GM12878 (cell line): ENCODE measurements around the gene MRC2. TPM values are rescaled to one million over a fixed set of nuclear protein-coding genes. Genes with fewer than 3 reads are reported as not detected.

Experiments used
- ATAC-seq: fragments of 200-7000 bp; cut with Tn5 transposase; 3 replicates; pipeline ENCODE4 v1.9.1; 2020; ENCODE audit warnings: mild to moderate bottlenecking, moderate library complexity
- BruUV-seq: library from RNA; stranded (reverse); fragments of 400-500 nt; replicated peaks from 2 replicates; lab custom pipeline; 2021; lab: Mats Ljungman, UMichigan
- CTCF ChIA-PET: fragments of 300-600 bp; sonication (Branson Sonifier 250); formaldehyde crosslinking; extraction: SDS; loops from one replicate; lab custom pipeline; 2021; ENCODE audit warnings: inconsistent platforms; lab: Yijun Ruan, JAX
- POLR2A ChIA-PET: fragments of 350-600 bp; formaldehyde crosslinking; extraction: SDS; loops from one replicate; lab custom pipeline; 2021; ENCODE audit warnings: inconsistent platforms; lab: Charles Lee
- RAD21 ChIA-PET: fragments of 300-600 bp; sonication (Branson Sonifier 250); formaldehyde crosslinking; loops from one replicate; lab custom pipeline; 2023; ENCODE audit warnings: antibody characterized with exemption; ENCODE audit not compliant: unreplicated experiment; lab: Charles Lee
- SMC1A ChIA-PET: fragments of 300-600 bp; sonication (Branson Sonifier 250); formaldehyde crosslinking; loops from one replicate; lab custom pipeline; 2023; ENCODE audit not compliant: unreplicated experiment, uncharacterized antibody; lab: Charles Lee
- DNase-seq: peaks from one replicate; pipeline ENCODE4 v3.0.0-alpha.2; 2011; ENCODE audit warnings: low read depth, low spot score
- FAIRE-seq: peaks from 3 replicates; lab custom pipeline; 2011; peaks lifted over from hg19 to GRCh38; lab: Jason Lieb, UNC
- H2AFZ ChIP-seq: 2 replicates; pipeline ENCODE4 v1.6.0; 2011; ENCODE audit warnings: low read depth, low read length, control low read depth; ENCODE audit not compliant: control insufficient read depth
- H3K27ac ChIP-seq: 2 replicates; pipeline ENCODE4 v1.5.1; 2011; ENCODE audit warnings: control low read depth; ENCODE audit not compliant: control insufficient read depth, insufficient read depth
- H3K27me3 ChIP-seq, 2 experiments: replicated peaks in 1 of 2; 2 replicates each; pipeline versions ENCODE4 v1.6.0 to v1.6.1; 2011; ENCODE audit warnings: low read length in 1 of 2; ENCODE audit not compliant: control insufficient read depth in 2 of 2, insufficient read depth in 2 of 2
- H3K36me3 ChIP-seq, 2 experiments: 2 replicates each; pipeline ENCODE4 v1.5.1; 2011; ENCODE audit warnings: low read length in 1 of 2; ENCODE audit not compliant: control insufficient read depth in 2 of 2, insufficient read depth in 2 of 2
- H3K4me1 ChIP-seq: 2 replicates; pipeline ENCODE4 v1.6.1; 2011; ENCODE audit warnings: mild to moderate bottlenecking, low read length, moderate library complexity, mixed read lengths; ENCODE audit not compliant: control insufficient read depth, insufficient read depth
- H3K4me2 ChIP-seq: 2 replicates; pipeline ENCODE4 v1.6.0; 2011; ENCODE audit warnings: control low read depth; ENCODE audit not compliant: control insufficient read depth, insufficient read depth
- H3K4me3 ChIP-seq: fragments of 200-600 bp; sonication (generic); 2 replicates; pipeline ENCODE4 v1.5.1; 2016
- H3K79me2 ChIP-seq: 2 replicates; pipeline ENCODE4 v1.6.0; 2011; ENCODE audit warnings: low read length; ENCODE audit not compliant: control insufficient read depth, insufficient read depth
- H3K9ac ChIP-seq: 2 replicates; pipeline ENCODE4 v1.8.0; 2011; ENCODE audit warnings: low read length, control low read depth, mixed read lengths; ENCODE audit not compliant: control insufficient read depth, insufficient read depth
- H3K9me3 ChIP-seq: replicated peaks from 3 replicates; pipeline ENCODE4 v1.5.1; 2011; ENCODE audit warnings: mild to moderate bottlenecking, low read length; ENCODE audit not compliant: control insufficient read depth, insufficient read depth
- H4K20me1 ChIP-seq: 2 replicates; pipeline ENCODE4 v1.6.0; 2011; ENCODE audit not compliant: control insufficient read depth, insufficient read depth
- EGR1 ChIP-seq, 2 experiments: IDR thresholded peaks; 1 replicate in 1 of 2; 2 replicates in 1 of 2; pipeline ENCODE4 v1.6.1; 2011 to 2012; ENCODE audit warnings: low read depth in 2 of 2, low read length in 2 of 2, borderline replicate concordance in 1 of 2, mild to moderate bottlenecking in 1 of 2, moderate library complexity in 1 of 2
- JUNB ChIP-seq: IDR thresholded peaks from 2 replicates; pipeline ENCODE4 v1.6.1; 2016; ENCODE audit warnings: antibody characterized with exemption, mild to moderate bottlenecking
- PAX5 ChIP-seq: IDR thresholded peaks from 2 replicates; pipeline ENCODE4 v1.6.1; 2011; ENCODE audit warnings: low read depth, low read length, borderline replicate concordance
- WGBS: methylation state at CpG from one replicate; pipeline ENCODE4 v1.1.6; 2016; ENCODE audit warnings: low lambda C conversion rate; ENCODE audit not compliant: insufficient replicate concordance, insufficient coverage; ENCODE audit errors: missing lambda C conversion rate; 5-methylcytosine and 5-hydroxymethylcytosine counted together
- in situ Hi-C: fragments of 300-500 bp; cut with MboI; formaldehyde crosslinking; loops from 9 replicates; pipeline ENCODE4 v1.14.3; 2018; ENCODE audit warnings: mixed read lengths
- intact Hi-C: fragments of 100-400 bp; cut with micrococcal nuclease; formaldehyde crosslinking; loops from one replicate; pipeline ENCODE4 v1.14.2; 2022; ENCODE audit not compliant: unreplicated experiment
- polyA plus RNA-seq, 11 experiments: library from polyadenylated mRNA; depleted of rRNA in 4 of 11; unstranded in 6 of 11; stranded (reverse) in 5 of 11; fragments of >200 nt; fragmentation: Nextera tagmentation in 4 of 11; fragmentation: Illumina TruSeq in 1 of 11; extraction: Ambion mirVana in 4 of 11; extraction: Trizol in 1 of 11; gene quantifications; 1 replicate in 1 of 11; 2 replicates in 10 of 11; pipeline versions ENCODE4 v1.2.1 to v1.2.3, GENCODE V29; 2011 to 2016; ENCODE audit warnings: inconsistent platforms in 2 of 11, missing spikeins in 2 of 11, low read depth in 1 of 11
- total RNA-seq, 4 experiments: library from RNA; depleted of rRNA in 3 of 4; stranded (reverse); fragments of >200 nt in 3 of 4; fragmentation: Illumina TruSeq in 1 of 4; extraction: Trizol in 1 of 4; gene quantifications; 2 replicates each; pipeline versions ENCODE4 v1.2.1 to v1.2.3, GENCODE V29; 2013 to 2021
- TF ChIP-seq, protein P1 (sequence below): IDR thresholded peaks from 2 replicates; pipeline ENCODE4 v1.6.1; 2012; ENCODE audit warnings: improper control_type of control experiment, low read depth, low read length; ENCODE audit not compliant: insufficient replicate concordance

MRC2 gene
- total and polyA plus RNA-seq, 10 of the 15 experiments (the other 5 are each of a cell fraction or from before 2014, with no cell fraction given): 0.04 to 0.96 (median 0.30) TPM; not detected in 1

DNA sequence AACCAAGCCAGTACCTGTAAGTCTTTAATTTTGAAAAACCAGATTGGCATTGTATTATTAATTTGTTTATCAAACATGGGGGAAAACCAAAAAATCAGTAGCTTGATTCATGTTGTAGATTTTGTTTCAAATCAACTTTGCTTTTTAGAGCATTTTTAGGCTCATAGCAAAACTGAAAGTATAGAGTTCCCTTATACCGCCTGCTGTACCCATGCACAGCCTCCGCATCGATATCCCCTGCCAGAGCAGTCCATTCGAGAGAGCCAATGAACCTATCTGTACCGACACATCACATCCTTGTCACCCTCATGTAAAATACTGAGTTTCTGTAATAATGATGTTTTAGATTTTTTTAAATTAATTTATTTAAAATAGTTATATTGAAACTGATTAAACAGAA, 16.2 kb upstream of the MRC2 start:
- 0 out of 3 replicates have a peak, but pooled peaks of 1 of the 2 experiments have one; percentile 5 for TF ChIP-seq EGR1 (IDR thresholded peaks at IDR 0.05; ENCODE audit: borderline replicate concordance in 1 of 2, low read depth in 2 of 2, low read length in 2 of 2)
- TF ChIP-seq, protein P1, sequence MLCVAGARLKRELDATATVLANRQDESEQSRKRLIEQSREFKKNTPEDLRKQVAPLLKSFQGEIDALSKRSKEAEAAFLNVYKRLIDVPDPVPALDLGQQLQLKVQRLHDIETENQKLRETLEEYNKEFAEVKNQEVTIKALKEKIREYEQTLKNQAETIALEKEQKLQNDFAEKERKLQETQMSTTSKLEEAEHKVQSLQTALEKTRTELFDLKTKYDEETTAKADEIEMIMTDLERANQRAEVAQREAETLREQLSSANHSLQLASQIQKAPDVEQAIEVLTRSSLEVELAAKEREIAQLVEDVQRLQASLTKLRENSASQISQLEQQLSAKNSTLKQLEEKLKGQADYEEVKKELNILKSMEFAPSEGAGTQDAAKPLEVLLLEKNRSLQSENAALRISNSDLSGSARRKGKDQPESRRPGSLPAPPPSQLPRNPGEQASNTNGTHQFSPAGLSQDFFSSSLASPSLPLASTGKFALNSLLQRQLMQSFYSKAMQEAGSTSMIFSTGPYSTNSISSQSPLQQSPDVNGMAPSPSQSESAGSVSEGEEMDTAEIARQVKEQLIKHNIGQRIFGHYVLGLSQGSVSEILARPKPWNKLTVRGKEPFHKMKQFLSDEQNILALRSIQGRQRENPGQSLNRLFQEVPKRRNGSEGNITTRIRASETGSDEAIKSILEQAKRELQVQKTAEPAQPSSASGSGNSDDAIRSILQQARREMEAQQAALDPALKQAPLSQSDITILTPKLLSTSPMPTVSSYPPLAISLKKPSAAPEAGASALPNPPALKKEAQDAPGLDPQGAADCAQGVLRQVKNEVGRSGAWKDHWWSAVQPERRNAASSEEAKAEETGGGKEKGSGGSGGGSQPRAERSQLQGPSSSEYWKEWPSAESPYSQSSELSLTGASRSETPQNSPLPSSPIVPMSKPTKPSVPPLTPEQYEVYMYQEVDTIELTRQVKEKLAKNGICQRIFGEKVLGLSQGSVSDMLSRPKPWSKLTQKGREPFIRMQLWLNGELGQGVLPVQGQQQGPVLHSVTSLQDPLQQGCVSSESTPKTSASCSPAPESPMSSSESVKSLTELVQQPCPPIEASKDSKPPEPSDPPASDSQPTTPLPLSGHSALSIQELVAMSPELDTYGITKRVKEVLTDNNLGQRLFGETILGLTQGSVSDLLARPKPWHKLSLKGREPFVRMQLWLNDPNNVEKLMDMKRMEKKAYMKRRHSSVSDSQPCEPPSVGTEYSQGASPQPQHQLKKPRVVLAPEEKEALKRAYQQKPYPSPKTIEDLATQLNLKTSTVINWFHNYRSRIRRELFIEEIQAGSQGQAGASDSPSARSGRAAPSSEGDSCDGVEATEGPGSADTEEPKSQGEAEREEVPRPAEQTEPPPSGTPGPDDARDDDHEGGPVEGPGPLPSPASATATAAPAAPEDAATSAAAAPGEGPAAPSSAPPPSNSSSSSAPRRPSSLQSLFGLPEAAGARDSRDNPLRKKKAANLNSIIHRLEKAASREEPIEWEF: no peak
- TF ChIP-seq JUNB: peak; percentile 45; the same call in 1 of the 2 replicates
- TF ChIP-seq PAX5: no peak
- ChIA-PET SMC1A (interaction anchor here (0.9 to 1.4 kb wide), 2 partner anchors 10 to 190 kb away, joined by 4 to 7 read pairs; no protein-coding TSS in a partner anchor), RAD21 (no interaction called here), CTCF (interaction anchor here (0.9 to 1.3 kb wide), 2 partner anchors 58 to 189 kb away, joined by 4 to 5 read pairs; no protein-coding TSS in a partner anchor), POLR2A (no interaction called here)
- Histone ChIP-seq H3K4me3 (no peak overlapping the region; the same call in 1 of the 2 replicates), H3K9me3 (no peaks in the 10 kb centered on the region), H3K79me2 (no peaks in the 10 kb centered on the region; the same call in 1 of the 2 replicates), H3K27me3 (no peaks in the 10 kb centered on the region), H3K9ac (no peak overlapping the region), H3K4me2 (peak overlapping the region; percentile 47; the same call in 1 of the 2 replicates), H4K20me1 (no peaks in the 10 kb centered on the region), H3K4me1 (peaks cover 6% of the 10 kb centered on the region), H3K36me3 (peaks cover 12% of the 10 kb centered on the region in 2 experiments), H2AFZ (no peak overlapping the region), H3K27ac (peak overlapping the region; percentile 45)
- FAIRE-seq (peak; percentile 56), DNase-seq (peak; percentile 15), ATAC-seq (peak; percentile 94)
- in situ Hi-C loops (no loop called here), intact Hi-C loops (no loop called here)
- no TSS peak for BruUV-seq
- 2% methylated on average over 5 of the region's 5 CpGs for WGBS
